SK-N-DZ (cell line): Measurements from ENCODE around the gene IFNE.
"Not testable (repeated sequence)": the region's sequence is repeated elsewhere in the genome, so short reads cannot be mapped to it uniquely, and the experiment has no call there.

ENCODE experiments used
- DNase-seq: peaks from one replicate; pipeline ENCODE4 v3.0.0-alpha.2; 2015; ENCODE audit warnings: low spot score

IFNE gene

DNA sequence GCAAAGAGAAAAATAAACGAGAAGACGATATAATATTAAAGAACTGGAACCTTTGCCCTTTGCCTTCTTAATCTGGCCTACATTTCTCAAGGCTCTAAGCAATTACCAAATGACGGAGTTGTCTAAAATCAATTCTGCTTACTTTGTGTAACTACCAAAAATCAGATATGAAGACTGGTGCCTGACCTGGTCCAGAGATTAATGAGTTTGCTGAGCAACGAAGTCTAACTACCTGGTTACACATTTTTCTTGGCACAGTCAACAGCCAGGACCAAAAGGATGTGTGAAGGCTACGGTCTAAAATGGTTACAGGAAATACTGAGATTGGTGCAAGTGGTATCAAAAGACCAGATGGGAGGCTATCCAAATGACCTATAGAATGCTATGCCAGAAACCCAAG, 17.8 kb upstream of the IFNE start:
- DNase-seq: no peak

- no peak for DNase-seq
Observed at GRCh38 chr9:21491756-21492155, 9.6 kb upstream of the IFNE start.

DNA sequence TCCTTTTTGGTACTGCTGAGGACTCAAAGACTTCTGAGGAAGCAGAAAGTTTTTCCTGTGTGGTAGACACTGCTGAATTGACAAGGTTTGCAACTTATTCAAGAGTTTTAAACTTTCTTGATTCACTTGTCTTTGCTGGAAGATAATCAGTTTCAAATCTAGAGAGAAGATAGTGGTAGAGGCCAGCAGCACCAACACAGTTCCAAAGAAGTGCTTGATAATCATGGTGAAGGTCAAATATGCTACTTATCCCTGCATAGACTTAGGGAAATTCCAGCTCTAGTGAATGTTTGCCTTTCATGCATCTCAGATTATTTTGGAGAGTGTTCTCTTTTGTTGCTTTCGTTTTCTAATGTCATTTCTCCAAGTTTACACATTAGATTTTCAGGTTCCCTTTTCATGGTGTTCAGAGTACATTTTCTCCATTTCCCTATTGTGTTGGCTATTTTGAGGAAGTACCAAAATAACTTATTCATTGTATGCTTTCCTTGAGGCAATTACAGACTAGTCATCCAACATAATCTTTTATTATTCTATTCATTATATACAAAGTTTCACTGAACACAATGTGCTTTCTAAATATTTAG, 550 bp downstream of the IFNE start:
- DNase-seq: no peak

DNA sequence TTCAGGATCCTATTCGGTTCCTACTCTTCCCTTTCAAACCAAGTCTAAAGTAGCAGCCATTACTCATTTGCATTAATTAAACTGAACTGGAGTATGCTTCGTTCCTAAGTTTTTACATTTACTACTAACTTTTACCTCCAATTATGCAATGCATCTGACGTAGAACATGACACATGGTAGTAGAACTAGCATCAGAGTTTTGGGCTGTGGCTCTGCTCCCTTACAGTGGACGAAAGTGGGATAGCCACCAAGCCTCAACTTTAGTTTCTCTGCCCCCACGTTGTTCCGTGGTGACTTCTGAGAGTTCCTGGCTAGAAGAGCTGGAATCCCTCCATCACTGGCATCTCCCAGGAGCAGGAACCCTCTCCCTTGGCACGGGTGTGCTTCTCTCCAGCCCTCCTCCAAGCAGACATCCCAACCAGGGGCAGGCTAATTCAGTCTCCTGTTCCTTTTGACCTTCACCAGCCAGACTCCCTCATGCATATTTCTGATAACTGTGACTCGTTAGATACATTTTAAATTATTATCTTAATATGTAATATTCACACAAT, 2.9 kb downstream of the IFNE start:
- DNase-seq: no peak

DNA sequence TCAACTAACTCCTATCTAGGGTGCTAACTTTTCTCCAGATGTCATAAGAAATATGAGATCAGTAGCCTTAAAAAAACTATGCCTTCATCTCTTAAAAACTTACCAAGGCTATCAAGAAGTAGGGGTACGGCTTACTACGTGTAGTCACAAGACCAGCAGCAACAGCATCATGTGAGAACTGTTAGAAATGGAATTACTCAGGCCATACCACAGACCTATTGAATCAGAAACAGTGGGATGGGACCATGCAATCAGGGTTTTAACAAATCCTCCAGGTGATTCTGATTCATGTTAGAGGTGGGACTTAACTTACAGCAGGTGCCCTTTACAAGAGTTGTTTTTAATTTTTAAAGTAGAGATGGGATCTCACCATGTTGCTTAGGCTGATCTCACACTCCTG, 4.6 kb downstream of the IFNE start:
- no peak for DNase-seq

- DNase-seq: no peak
Observed at GRCh38 chr9:21473236-21473635, 8.9 kb downstream of the IFNE start.

DNA sequence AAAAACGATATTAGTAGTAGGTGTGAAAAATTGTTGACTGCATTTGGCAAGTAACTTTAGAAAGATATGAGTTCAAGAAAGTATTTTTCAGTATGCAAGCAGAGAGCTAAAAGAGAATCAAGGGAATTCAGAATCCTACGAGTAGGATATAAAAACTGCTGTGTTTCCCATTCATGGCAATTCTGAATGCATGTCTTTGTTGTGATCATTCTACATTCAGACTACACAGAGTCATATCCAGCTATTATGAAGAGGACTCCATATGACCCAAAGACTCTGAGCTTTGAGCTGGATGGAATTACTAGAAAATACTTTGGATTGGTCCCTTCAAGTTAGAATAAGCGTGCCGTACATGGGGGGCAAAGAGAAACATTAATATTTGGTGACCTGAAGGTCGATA, 12.0 kb downstream of the IFNE start:
- no peak for DNase-seq

GRCh38 chr9:21465859-21466518, 16.1 kb downstream of the IFNE start:
- peak; percentile 0 for DNase-seq

DNA sequence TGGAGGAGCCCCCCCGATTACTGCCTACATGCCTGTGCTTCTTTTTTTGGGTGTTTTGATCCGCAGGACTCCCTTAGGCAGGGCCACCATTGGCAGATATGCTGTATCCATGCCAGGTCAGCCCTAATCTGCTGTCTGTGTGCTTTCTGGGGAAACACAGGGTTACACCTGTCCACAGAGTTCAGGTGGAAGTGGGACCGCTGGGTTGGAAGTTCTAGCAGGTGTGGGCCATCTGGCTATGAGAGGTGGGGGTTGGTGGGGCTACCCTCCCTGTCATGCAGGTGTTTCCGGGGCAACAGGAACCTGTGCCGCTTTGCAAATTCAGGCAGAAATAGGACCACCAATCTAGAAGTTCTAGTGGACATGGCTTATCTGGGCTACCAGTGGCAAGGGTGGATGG, 17.0 kb downstream of the IFNE start:
- no peak for DNase-seq

DNA sequence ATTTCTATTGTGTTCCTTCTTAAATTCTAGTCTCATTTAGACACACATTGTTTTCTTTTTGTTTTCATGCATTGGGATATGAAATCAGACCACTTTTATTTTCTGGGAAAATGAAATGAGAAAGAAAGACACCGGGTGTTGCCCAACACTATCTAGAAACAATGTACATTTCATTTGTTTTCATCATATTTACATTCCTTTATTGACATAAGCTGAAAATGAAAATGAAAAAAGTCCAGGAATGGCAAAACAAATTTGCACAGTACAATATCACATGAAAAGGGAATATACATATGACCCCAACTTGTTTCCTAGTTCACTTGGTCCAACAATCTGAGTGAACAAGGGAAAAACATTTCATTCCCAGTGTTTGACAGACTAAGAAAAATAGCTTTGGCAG, 20.7 kb downstream of the IFNE start:
- no peak for DNase-seq

DNA sequence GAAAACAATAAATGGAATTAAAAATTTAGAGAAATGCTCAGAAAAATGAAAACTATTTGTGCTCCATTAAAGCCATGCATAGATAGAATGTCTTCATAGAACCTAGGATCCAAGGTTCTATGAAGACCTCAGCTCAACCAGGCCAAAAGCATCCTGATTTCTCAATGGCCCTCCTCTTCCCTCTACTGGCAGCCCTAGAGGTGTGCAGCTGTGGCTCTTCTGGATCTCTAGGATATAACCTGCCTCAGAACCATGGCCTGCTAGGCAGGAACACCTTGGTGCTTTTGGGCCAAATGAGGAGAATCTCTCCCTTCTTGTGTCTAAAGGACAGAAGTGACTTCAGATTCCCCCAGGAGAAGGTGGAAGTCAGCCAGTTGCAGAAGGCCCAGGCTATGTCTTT, 26.8 kb downstream of the IFNE start:
- DNase-seq: no peak

GRCh38 chr9:21454149-21454548, 28.0 kb downstream of the IFNE start:
- no peak for DNase-seq

DNA sequence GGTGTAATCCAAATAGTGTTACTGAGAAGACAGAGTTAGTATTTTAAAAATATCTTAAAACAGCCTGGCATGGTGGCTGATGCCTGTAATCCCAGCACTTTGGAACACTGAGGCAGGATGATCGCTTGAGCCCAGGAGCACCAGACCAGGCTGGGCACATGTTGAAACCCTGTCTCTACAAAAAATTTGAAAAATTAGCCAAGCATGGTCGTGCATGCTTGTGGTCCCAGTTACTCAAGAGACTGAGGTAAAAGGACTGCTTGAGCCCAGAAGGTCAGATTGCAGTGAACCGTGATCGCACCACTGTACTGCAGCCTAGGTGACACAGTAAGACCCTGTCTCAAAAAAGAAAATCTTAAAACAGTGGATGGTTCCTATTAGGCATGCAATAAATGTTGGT, 29.4 kb downstream of the IFNE start:
- no peak for DNase-seq

DNA sequence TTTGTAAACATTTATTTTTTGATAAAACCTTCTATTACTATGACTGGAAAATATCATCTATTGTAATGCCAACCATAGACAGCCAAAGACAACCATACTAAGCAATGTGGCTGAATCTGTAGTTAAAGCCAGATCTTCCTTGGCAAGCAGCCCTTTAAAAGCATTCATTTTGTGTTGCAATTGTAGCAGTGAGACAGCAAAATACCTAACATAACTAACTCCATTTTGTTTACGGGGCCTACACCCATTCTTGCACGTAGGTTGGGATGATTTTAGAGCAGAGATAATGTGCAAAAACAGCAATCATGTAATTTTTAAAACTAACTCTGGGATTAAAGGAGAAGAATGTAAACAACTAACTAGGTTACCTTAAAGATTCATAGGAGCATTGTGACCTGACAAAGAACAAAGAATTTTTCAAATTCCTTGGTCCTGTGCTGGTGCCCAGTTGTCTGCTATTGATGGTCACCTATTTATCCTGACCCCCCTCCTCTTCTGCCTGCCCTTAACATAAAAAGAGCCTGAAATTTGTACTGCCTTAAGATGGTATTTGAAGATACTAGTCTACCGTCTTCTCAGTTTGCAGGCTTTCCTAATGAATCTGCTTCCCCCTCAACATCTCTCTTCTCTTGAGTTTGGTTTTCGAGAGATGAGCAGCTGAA, 31.2 kb downstream of the IFNE start:
- no peak for DNase-seq

DNA sequence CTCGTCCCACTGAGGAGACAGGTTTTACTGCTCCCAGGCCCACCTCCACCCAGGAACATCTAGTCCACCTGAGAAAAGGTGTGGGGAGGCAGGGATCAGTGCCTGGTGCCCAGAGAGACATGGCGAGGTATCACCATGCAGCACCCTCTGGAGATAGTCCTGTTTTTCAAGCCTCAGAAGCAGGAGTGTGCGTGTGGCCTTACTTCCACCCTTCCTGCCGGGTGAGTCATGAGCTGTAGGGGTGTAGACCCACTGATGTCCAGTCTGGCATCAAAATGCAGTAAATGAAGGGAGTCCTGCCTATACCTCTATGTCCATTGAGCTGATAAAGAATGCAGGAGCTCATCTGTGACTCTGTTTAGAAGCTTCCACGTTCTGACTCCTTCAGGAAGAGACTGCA, 32.8 kb downstream of the IFNE start:
- DNase-seq: not testable (repeated sequence)

GRCh38 chr9:21443849-21444625, 38.1 kb downstream of the IFNE start:
- no peak for DNase-seq

GRCh38 chr9:21440139-21440538, 42.0 kb downstream of the IFNE start, which contains the start of gene IFNA1:
Gene IFNA1, plus strand, starts transcription at chr9:21440439. Its CDS starts 69 bp downstream, at chr9:21440508.
- DNase-seq: no peak

DNA sequence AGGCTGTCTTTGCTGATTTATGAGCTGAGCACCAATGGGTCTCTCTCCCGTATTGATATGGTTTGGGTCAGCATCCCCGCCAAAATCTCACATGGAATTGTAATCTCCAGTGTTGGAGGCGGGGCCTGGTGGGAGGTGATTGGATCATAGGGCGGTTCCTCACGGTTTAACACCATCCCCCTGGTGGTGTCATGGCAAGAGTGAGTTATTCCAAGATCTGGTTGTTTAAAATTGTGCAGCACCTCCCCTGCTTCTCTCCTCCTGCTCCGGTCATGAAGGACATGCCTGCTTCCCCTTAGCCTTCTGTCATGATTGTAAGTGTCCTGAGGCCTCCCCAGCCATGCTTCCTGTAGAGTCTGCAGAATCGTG, 47.1 kb downstream of the IFNE start:
- DNase-seq: not testable (repeated sequence)

DNA sequence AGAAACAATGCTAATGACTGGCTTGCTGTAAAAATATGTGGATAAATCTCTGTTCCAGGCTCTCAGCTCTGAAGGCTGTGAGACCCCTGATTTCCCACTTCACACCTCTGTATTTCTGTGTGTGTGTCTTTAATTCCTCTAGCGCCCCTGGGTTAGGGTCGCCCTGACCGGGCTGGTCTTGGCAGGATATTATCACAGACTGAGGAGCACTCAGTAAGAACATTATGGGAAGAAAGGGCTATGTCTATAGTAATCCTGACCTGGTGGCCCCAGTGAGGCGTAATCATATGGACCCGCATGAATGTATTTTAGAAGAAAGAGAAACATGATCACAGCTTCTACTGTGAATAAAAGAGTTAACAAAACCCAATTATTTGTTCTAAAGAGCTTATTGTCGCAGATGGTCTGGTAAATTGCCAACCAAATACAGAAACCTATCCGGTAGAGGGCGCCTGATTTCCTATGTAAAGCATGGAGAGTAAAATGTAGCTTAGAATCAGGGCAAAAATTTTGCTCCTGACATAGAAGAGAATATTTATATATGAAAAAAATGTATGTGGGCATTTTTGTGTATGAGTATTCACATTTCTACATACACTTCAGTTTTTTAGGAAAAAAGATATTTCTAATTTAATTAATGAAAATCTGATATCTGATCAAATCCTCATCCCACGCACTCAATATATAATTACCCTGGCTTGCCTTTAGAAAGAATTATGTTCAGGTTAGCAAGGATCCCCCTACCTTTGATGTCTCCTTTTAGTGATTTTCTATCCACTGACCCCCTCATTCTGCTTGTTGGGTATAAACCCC, 47.7 kb downstream of the IFNE start:
- DNase-seq: peak; percentile 0

GRCh38 chr9:21432672-21433425, 49.3 kb downstream of the IFNE start:
- DNase-seq: no peak
